ENCODE results near the gene WIF1. TPM values are rescaled to one million over a fixed set of nuclear protein-coding genes. Genes with fewer than 3 reads are reported as not detected.

WIF1 gene
- total RNA-seq, 1 experiment from 2014 or later, result not detected

DNA sequence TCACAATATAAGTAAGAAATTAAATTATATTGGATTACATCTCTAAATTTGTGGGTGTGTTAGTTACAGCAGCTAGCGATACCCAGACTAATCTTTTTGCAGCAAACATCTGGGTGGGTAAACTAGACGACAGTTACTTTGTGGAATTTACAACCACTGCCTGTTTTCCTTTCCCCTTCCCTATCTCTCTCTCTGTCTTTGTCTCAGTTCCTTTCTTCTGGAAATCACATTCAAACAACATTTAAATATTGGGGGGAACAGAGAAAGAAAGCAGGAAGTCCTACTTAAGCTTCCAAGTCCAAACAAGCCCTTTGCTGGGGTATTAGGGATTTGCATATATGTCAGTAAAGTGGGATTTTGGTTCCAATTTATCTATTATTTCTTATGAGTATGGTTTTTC, 97.6 kb downstream of the WIF1 start:
- no peak for DNase-seq
- H2AFZ ChIP-seq, result no peak overlapping the region
- no TSS peak for BruUV-seq (replicated peaks)
- intact Hi-C loops (cut with micrococcal nuclease; ENCODE audit: unreplicated experiment), result no loop called here
- H3K4me1 ChIP-seq (replicated peaks; ENCODE audit: insufficient read depth), result no peaks in the 10 kb centered on the region
- no peak overlapping the region for H3K4me2 ChIP-seq
- no peaks in the 10 kb centered on the region for H3F3A ChIP-seq (ENCODE audit: insufficient read depth, low read depth)
- H3K27me3 ChIP-seq (ENCODE audit: insufficient read depth, low read depth), result peaks cover 50% of the 10 kb centered on the region
- no peaks in the 10 kb centered on the region for H3K9me3 ChIP-seq (ENCODE audit: insufficient read depth, low read depth)
- POLR2A ChIA-PET (ENCODE audit: unreplicated experiment), result no interaction called here
- H4K20me1 ChIP-seq (ENCODE audit: insufficient read depth), result no peaks in the 10 kb centered on the region
- TF ChIP-seq EZH2 (IDR thresholded peaks at IDR 0.05; ENCODE audit: low read depth), result no peak
- TF ChIP-seq, protein P1, sequence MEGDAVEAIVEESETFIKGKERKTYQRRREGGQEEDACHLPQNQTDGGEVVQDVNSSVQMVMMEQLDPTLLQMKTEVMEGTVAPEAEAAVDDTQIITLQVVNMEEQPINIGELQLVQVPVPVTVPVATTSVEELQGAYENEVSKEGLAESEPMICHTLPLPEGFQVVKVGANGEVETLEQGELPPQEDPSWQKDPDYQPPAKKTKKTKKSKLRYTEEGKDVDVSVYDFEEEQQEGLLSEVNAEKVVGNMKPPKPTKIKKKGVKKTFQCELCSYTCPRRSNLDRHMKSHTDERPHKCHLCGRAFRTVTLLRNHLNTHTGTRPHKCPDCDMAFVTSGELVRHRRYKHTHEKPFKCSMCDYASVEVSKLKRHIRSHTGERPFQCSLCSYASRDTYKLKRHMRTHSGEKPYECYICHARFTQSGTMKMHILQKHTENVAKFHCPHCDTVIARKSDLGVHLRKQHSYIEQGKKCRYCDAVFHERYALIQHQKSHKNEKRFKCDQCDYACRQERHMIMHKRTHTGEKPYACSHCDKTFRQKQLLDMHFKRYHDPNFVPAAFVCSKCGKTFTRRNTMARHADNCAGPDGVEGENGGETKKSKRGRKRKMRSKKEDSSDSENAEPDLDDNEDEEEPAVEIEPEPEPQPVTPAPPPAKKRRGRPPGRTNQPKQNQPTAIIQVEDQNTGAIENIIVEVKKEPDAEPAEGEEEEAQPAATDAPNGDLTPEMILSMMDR (conservative IDR thresholded peaks at IDR 0.05), result no peak
- no peaks in the 10 kb centered on the region for H3K36me3 ChIP-seq (ENCODE audit: low read depth)
- CTCF ChIA-PET, result no interaction called here
- no peaks in the 10 kb centered on the region for H3K79me2 ChIP-seq (ENCODE audit: low read depth)
- H3K4me3 ChIP-seq, result no peak overlapping the region
- no peaks in the 10 kb centered on the region for H3K9me2 ChIP-seq (ENCODE audit: insufficient read depth)
- no peak overlapping the region for H3K27ac ChIP-seq

DNA sequence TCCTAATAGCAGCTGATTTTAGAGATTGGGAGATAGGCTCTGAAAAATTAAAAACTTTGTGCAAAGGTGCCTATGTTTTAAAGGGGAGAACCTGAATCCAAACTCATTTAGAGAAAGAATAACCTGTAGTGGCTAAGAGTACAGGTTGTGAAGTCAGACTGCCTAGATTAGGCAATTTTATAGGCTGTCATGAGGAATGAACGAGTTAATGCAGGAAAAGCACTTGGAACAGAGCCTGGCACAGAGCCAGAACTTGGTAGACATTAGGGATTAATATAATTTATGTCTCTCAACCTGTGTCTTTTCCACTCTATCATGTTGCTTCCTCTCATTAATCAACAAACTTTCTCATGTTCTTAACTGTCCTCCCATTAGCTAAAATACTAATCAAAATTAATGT, 98.1 kb downstream of the WIF1 start:
- no peak overlapping the region for H3K27ac ChIP-seq
- H3K79me2 ChIP-seq (ENCODE audit: low read depth), result no peaks in the 10 kb centered on the region
- no peaks in the 10 kb centered on the region for H3K4me1 ChIP-seq (replicated peaks; ENCODE audit: insufficient read depth)
- H3K27me3 ChIP-seq (ENCODE audit: insufficient read depth, low read depth), result peaks cover 55% of the 10 kb centered on the region
- no peaks in the 10 kb centered on the region for H3K36me3 ChIP-seq (ENCODE audit: low read depth)
- H3K4me3 ChIP-seq, result no peak overlapping the region
- H3K4me2 ChIP-seq, result no peak overlapping the region
- no peaks in the 10 kb centered on the region for H3K9me3 ChIP-seq (ENCODE audit: insufficient read depth, low read depth)
- no peaks in the 10 kb centered on the region for H4K20me1 ChIP-seq (ENCODE audit: insufficient read depth)
- ChIA-PET POLR2A (ENCODE audit: unreplicated experiment) (no interaction called here), CTCF (no interaction called here)
- DNase-seq, result no peak
- intact Hi-C loops (cut with micrococcal nuclease; ENCODE audit: unreplicated experiment), result no loop called here
- H2AFZ ChIP-seq, result no peak overlapping the region
- no peaks in the 10 kb centered on the region for H3K9me2 ChIP-seq (ENCODE audit: insufficient read depth)
- no TSS peak for BruUV-seq (replicated peaks)
- no peaks in the 10 kb centered on the region for H3F3A ChIP-seq (ENCODE audit: insufficient read depth, low read depth)
- TF ChIP-seq, protein P1 (conservative IDR thresholded peaks at IDR 0.05), result no peak
- TF ChIP-seq EZH2 (IDR thresholded peaks at IDR 0.05; ENCODE audit: low read depth), result no peak

DNA sequence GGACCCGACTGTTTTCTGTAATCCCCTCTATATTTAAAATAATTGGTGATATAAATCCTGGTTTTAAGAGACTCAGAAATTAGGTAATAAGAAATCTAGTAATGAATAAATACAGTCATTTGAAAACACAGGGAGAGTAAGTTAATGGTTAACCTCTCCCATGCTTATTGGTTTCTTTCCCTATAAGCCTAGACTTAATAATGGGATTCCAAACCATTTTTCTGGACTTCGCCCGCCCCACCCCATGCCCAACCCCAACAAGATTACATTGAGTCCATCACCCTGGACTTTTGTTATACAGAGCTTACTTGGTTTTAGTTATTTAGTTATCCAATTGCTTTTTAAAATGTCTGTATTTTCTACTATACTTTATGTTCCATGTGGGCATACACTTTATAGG, 98.7 kb downstream of the WIF1 start:
- H3K4me2 ChIP-seq, result no peak overlapping the region

More for the DNA sequence above, 98.7 kb downstream of the WIF1 start:
- DNase-seq, result no peak
- no TSS peak for BruUV-seq (replicated peaks)
- no peaks in the 10 kb centered on the region for H3K36me3 ChIP-seq (ENCODE audit: low read depth)
- H3K4me3 ChIP-seq, result no peak overlapping the region
- H3K27me3 ChIP-seq (ENCODE audit: insufficient read depth, low read depth), result peaks cover 60% of the 10 kb centered on the region
- H3K9me2 ChIP-seq (ENCODE audit: insufficient read depth), result no peaks in the 10 kb centered on the region
- no peaks in the 10 kb centered on the region for H3K9me3 ChIP-seq (ENCODE audit: insufficient read depth, low read depth)
- no peak overlapping the region for H3K27ac ChIP-seq
- no peaks in the 10 kb centered on the region for H3F3A ChIP-seq (ENCODE audit: insufficient read depth, low read depth)
- CTCF ChIA-PET, result no interaction called here
- intact Hi-C loops (cut with micrococcal nuclease; ENCODE audit: unreplicated experiment), result no loop called here
- H4K20me1 ChIP-seq (ENCODE audit: insufficient read depth), result no peaks in the 10 kb centered on the region
- no peak for TF ChIP-seq EZH2 (IDR thresholded peaks at IDR 0.05; ENCODE audit: low read depth)
- TF ChIP-seq, protein P1 (conservative IDR thresholded peaks at IDR 0.05), result no peak
- H2AFZ ChIP-seq, result no peak overlapping the region
- H3K4me1 ChIP-seq (replicated peaks; ENCODE audit: insufficient read depth), result no peaks in the 10 kb centered on the region
- POLR2A ChIA-PET (ENCODE audit: unreplicated experiment), result no interaction called here
- no peaks in the 10 kb centered on the region for H3K79me2 ChIP-seq (ENCODE audit: low read depth)

Measured in PC-9 (cell line).